GM12864 (cell line): ENCODE measurements around the gene CYP27B1.
A peak's percentile ranks its signal among the peaks of the same experiment; 100 is the strongest.

Experiments used
- DNase-seq: peaks from one replicate; pipeline ENCODE4 v3.0.0-alpha.2; 2011; ENCODE audit warnings: low read depth
- H3K4me3 ChIP-seq: 2 replicates; pipeline ENCODE4 v1.5.1; 2011; ENCODE audit warnings: mild to moderate bottlenecking, low read depth, low read length, control low read depth
- CTCF ChIP-seq: IDR thresholded peaks from 2 replicates; pipeline ENCODE4 v1.5.1; 2011; ENCODE audit warnings: low read depth, mild to moderate bottlenecking, moderate library complexity, low read length, control low read depth, inconsistent platforms; ENCODE audit errors: missing control alignments

CYP27B1 gene

GRCh38 chr12:57772429-57773322 lies 5.8 kb upstream of the CYP27B1 start, which contains the start of gene EEF1AKMT3:
Gene EEF1AKMT3 (plus strand): TSS chr12:57772614. CDS start chr12:57772725, 111 bp downstream.
- H3K4me3 ChIP-seq, result peak within 1 kb of the TSS; percentile 65
- no peak for DNase-seq

DNA sequence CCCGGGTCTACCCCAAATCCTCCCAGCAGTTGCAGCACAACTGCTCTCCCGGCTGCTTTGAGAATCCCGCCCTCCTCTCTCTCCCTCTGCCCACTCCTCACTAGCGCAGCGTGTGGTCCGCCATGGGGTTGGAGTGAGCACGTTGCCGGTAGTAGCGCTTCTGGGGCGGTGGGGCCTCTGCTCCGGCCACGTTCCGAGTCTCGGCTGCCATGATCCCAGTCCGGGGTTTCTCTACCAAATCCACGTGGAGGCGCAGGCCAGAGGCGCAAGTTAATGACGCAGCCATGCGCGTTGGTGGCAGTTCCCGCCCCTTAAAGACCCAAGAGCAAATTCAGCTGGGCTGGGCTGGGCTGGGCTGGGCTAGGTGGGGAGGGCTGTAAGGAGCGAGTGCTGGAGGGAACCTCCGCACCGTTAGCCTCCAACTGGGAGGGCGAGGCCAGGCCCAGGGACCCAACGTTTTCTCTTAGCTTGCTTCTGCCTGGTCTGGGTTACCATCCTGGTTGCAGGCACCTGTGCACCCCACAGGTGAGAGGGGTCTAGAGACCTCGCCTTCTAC lies 5.1 kb upstream of the CYP27B1 start, which contains the start of gene METTL1:
Gene METTL1 (minus strand): TSS at position 233 of the 556 bp plus-strand sequence. CDS start 22 bp downstream, at position 211.
- DNase-seq, result peak; percentile 89
- TF ChIP-seq CTCF, result no peak

More at GRCh38 chr12:57772429-57773322, 5.8 kb upstream of the CYP27B1 start, which contains the start of gene EEF1AKMT3:
- TF ChIP-seq CTCF, result no peak

GRCh38 chr12:57771236-57771872 lies 4.5 kb upstream of the CYP27B1 start:
- peak; percentile 76 for DNase-seq
- no peak for TF ChIP-seq CTCF
- H3K4me3 ChIP-seq, result peak overlapping the region; percentile 65

More for the DNA sequence above, 5.1 kb upstream of the CYP27B1 start, which contains the start of gene METTL1:
- peak within 1 kb of the TSS; percentile 65 for H3K4me3 ChIP-seq

- no peak overlapping the region; the same call in 1 of the 2 replicates for H3K4me3 ChIP-seq
- TF ChIP-seq CTCF, result no peak
- DNase-seq, result no peak
Observed at GRCh38 chr12:57770734-57771133, 3.9 kb upstream of the CYP27B1 start.

DNA sequence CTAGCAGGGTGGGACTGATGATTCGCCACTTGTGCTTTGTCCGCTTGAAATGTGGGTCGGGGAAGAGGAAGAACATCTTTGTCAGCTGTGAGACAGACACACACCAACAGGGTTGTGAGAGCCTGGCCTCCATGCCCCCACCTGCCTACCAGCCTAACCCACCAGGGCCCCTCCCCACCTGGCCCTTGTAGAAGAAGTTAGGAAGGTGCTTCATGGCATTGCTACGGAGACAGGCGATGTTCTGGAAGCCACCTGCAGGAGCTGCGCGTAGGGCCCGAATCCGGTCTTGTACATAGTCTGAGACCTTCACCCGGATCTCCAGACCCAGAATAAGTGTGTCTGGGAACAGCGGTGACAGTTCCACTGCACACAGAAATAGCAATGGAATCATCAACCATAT lies 2.7 kb upstream of the CYP27B1 start:
- DNase-seq, result no peak
- H3K4me3 ChIP-seq, result no peak overlapping the region
- no peak for TF ChIP-seq CTCF

DNA sequence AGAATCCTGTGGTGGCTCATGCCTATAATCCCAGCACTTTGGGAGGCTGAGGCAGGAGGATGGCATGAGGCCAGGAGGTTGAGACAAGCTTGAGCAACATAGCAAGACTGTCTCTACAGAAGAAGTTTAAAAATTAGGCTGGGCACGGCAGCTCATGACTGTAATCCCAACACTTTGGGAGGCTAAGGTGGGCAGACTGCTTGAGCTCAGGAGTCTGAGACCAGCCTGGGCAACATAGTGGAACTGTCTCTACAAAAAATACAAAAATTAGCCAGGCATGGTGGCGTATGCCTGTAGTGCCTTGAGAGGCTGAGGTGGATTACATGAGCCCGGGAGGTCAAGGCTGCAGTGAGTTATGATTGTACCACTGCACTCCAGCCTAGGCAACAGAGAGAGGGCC lies 998 bp upstream of the CYP27B1 start:
- no peak overlapping the region for H3K4me3 ChIP-seq
- no peak for DNase-seq
- no peak for TF ChIP-seq CTCF
